Activated CD4-positive, alpha-beta T cell treated with anti-CD3 and anti-CD28 coated beads, Interleukin-2, amount 50 U/mL, for 4 hours (primary cell): ENCODE data around the gene SLC1A2.

Experiments
- DNase-seq, 2 experiments: peaks; one replicate each; pipeline ENCODE4 v3.0.0-alpha.2; 2020

SLC1A2 gene

DNA sequence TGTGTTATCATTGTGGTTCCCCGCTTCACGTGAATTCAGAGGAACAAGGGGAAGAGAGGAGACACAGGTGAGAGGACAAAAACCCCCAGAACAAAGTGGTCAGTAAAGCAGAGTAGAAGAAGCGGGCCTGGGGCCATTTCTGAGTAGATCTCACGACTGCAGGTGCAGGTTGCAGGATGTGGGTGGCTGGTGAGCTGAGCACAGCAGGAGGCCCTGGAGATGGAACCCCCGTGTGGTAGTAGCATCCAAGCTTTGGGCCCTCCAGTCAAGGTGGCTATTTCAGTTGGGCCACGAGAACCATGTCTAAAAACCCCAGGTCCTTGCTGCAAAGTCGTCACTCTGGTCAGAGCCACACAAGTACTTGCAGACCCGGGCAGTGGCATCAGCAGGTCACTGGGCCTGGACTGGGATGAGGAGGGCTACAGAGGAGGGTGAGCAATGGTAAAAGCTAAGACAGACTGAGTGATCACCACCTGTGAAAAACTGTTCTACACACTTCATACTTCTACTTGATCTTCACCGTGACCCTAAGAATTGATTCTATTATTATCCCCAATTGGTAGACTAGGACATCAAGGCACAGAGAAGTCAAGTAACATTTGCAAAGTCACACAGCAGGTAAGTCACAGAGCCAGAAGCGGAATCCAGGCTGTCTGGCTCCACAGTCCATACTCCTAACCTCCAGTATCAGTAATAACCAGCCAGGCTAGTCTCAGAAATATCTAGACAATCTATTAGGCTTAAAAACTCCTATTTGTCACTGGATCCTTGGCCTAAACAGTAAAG lies 43.8 kb downstream of the SLC1A2 start:
- no peak for DNase-seq

DNA sequence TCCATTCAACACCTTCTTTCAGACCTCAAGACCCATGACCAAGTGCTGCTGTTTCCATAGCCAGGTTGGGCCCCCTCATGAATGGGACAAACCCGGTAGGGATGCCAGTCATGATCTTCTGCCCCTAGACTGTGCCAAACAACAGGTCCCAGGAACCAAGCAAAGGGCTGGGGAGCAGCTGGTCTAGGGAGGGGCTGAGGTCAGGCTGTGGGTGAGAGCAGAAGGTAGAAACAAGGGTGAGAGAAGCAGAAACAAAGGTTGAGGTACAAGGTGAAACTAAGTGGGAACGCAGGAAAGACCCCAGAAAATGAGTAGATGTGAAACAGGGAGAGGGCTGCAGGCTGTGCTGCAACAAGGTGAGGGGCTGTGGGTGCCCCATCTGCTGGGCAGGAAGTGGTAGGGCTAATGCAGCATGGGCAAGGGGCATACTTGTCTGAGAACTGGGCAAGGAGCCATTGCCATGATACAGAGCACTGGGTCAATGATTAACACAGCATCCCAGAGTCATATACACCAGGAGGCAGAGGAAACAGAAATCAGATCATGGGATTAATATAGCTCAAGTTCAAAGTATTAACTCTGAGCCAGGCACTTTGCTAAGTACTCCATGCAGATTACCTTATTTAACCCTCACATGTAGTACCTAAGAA lies 45.9 kb downstream of the SLC1A2 start:
- no peak for DNase-seq

DNA sequence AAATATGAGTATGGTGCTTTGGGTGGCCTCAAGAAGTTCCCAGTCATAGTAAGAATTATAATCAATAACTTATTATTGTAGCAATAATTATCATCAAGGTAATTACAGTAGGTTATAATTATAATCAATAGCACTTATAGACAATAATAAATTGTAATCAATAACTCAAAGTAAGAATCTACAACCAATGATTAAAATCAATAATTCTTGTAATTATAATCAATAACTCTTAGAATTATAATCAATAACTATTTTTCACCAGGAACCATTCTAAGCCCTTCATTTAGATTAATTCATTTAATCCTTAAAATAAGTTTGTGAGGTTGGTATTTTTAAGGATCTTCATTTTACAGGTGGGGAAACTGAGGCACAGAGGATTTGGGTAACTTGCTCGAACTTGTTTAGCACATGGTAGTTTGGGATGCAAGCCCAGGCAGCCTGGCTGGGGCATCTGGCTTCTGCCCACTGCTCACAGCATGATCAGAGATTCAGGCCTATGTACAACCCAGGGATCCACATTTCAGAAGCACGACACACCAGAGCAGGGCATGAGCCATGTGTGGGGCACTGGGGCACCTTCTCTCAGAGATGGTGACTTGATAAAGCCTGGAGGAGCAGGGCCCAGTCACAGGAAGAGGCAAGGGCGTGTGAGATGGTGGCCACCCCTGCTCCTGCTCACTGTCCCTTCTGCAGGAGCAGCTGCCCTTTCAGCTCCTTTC lies 46.6 kb downstream of the SLC1A2 start:
- DNase-seq, result no peak

DNA sequence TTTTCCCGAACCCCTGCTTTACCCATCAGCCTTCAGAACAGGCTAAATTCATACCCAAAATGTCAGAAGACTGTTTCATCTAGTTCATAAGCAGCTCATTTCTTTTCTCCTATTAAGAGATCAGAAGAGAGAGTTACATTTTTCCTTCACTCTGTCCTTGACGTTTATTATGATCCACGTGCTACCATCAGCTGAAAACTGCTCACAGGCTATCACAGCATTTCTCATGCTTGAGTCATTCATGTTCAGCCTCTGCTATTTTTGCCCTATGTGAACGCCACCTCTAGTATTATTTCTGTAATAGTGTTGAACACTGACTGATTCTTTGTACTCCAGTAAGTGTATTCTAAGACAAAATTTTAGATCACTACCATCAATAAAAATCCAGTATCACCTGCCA lies 51.9 kb downstream of the SLC1A2 start:
- DNase-seq, result no peak

DNA sequence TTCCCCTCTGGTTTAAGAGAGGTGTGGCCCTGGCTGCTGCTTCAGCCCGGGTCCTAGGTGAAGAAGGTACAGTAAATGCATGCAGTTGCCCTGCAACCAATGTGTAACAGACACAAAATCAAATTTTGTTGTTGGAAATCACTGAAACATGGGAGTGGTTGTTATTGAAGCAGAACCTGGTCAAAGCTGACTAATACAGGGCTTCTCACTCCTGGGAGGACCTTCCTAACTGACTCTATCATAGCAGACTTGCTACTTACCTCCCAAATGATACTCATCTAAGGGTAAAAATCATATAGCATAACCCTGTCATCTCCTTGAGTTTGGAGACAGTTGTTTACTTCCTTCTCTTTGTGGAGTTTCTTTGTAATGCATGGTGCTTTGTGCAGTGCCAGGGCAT lies 52.6 kb downstream of the SLC1A2 start:
- no peak for DNase-seq

DNA sequence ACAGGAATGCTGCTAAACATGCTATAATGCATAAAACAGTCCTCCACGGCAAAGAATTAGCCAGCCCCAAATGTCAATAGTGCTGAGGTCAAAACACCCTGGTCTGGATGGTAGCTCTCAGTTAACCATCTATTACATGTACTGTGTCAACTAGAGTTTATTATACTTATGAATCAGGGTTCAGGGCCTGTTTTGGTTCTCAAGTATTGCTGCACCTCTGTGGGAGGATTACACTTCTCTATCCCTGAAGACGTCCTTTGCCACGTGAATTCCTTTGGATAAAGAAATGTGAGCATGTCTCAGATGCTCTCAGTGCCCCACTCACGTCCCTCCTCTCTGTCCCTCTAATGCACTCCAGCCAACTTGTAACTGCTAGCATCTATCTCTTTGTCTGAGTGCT lies 53.4 kb downstream of the SLC1A2 start:
- DNase-seq, result no peak

GRCh38 chr11:35365395-35365794 lies 54.0 kb downstream of the SLC1A2 start:
- no peak for DNase-seq

- DNase-seq, result no peak
Measured at GRCh38 chr11:35363854-35364780, 55.2 kb downstream of the SLC1A2 start.

- no peak for DNase-seq
Measured at GRCh38 chr11:35363246-35363801, 56.0 kb downstream of the SLC1A2 start.

GRCh38 chr11:35362521-35362980 lies 56.8 kb downstream of the SLC1A2 start:
- no peak for DNase-seq

- no peak for DNase-seq
Measured at GRCh38 chr11:35360055-35360530, 59.3 kb downstream of the SLC1A2 start.

GRCh38 chr11:35359321-35360054 lies 59.9 kb downstream of the SLC1A2 start:
- DNase-seq, result no peak

GRCh38 chr11:35358391-35358790 lies 61.0 kb downstream of the SLC1A2 start:
- DNase-seq, result no peak

- no peak for DNase-seq
Measured at GRCh38 chr11:35357923-35358322, 61.4 kb downstream of the SLC1A2 start.

GRCh38 chr11:35355102-35355749 lies 64.1 kb downstream of the SLC1A2 start:
- DNase-seq, result no peak

DNA sequence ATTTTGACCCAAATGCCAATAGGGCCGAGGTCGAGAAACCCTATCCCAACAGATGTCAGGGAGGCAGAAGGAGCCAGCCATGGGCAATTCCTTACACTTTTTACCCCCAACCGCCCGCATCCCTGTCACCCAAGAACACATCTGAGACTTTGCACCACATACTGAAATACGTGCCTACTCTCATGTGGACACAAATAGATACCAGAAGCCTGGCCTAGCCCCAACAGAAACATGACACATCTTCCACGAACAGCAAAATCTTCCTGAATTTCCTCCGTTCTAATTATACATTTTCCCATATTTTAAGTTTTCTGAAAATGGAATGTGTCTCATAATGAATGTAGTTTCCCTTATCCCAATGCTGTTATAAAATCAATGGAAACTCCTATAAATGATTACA lies 64.7 kb downstream of the SLC1A2 start:
- no peak for DNase-seq

- no peak for DNase-seq
Measured at GRCh38 chr11:35352077-35352888, 67.1 kb downstream of the SLC1A2 start.

GRCh38 chr11:35349897-35350296 lies 69.5 kb downstream of the SLC1A2 start:
- DNase-seq, result no peak

DNA sequence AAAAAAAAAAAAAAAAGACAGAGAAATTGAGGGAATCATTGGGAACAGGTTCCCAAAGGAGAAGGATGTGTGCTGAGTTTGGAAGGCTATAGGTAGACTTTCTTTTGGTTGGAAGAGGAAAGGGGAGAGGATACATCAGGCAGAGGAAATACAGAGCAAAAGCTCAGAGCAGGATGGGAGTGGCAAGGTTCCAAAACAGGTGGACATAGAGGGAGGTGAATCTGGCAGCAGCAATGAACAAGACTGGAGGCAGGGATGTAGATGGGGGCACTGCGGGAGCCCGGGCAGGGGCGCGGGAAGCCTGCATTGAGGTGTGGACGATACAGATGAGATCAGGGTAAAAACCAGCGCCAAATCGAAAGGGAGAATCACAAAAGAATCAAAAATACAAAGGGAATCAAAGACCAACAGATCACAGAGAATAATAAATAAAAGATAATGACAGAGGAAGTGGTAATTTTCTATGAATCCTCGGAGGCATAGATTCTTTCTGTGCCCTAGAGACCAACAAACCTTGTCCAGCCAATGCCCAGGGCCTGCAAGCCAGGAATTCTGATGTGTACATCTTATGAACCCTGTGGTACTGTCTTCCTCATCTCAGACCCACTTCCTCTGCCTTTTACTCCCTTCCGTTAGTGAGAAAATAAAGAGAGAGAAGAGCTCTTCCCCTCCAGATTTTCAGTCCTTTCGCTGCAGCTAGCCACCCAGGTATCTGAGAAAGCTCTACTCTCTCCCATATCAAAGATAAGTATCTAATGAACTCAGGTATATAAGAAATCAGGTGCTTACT lies 70.3 kb downstream of the SLC1A2 start:
- no peak for DNase-seq
